GM08714 (cell line): Measurements from ENCODE around the gene ITGA11.

ENCODE experiments used
- H3K4me3 ChIP-seq: fragments of 200-500 bp; sonication (Bioruptor generic); 2 replicates; pipeline ENCODE4 v1.5.1; 2014; ENCODE audit warnings: mild to moderate bottlenecking, low read length, inconsistent platforms
- ZNF274 ChIP-seq: IDR thresholded peaks from 2 replicates; pipeline ENCODE4 v1.6.1; 2012; ENCODE audit warnings: mild to moderate bottlenecking, low read depth, low read length

ITGA11 gene

DNA sequence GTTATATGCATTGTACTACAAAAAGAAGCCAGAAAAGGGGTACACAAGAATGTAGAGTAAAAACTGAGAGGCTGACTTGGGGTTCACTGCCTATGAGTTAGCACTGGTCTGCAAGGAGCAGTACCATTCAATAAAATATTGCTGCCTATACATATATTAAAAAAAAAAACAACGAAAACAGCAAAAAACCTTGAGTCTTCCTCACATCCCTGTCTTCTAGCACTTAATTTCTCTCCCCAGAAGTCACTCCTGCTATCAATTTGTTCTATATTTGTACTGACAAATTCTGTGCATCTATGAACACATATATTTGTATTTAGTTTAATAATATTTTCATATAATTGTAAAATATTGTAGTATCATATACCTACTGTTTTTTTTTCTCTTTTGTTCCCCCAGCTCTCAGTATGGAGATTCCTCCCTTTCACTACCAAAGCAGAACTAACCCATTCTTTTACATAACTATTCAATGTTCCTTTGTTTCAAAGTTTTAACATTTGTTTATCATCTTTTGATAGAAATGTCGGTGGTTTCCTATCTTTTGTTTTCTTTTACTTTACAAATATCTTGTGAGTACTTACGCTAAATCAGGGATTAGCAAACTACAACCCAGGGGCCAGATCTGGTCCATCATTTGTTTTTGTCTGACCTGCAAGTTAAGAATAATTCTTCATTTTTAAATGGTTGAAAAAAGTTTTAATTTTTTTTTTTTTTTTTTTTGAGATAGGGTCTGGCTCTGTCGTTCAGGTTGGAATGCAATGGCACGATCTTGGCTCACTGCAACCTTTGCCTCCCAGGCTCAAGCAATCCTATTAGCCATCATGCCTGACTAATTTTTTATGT, 169.2 kb downstream of the ITGA11 start:
- H3K4me3 ChIP-seq = no peak overlapping the region
- TF ChIP-seq ZNF274 = no peak

- no peak overlapping the region for H3K4me3 ChIP-seq
- no peak for TF ChIP-seq ZNF274
Observed at GRCh38 chr15:68261980-68262379, 170.0 kb downstream of the ITGA11 start.

DNA sequence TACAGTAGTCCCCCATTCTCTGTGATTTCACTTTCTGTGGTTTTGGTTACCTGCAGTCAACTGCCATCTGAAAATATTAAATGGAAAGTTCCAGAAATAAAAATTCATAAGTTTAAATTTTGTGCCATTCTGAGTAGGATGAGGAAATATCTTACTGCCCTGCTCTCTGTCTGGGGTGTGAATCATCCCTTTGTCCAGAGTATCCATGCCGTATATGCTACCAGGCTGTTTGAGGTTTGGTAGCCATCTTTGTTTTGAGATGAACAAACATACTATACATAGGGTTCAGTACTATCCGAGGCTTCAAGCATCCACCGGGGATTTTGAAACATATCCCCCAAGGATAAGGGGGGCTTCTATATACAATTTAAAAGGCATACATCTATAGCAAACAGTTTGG, 170.7 kb downstream of the ITGA11 start:
- H3K4me3 ChIP-seq = no peak overlapping the region
- no peak for TF ChIP-seq ZNF274

- no peak overlapping the region for H3K4me3 ChIP-seq
- TF ChIP-seq ZNF274 = no peak
Observed at GRCh38 chr15:68259883-68260282, 172.1 kb downstream of the ITGA11 start.

DNA sequence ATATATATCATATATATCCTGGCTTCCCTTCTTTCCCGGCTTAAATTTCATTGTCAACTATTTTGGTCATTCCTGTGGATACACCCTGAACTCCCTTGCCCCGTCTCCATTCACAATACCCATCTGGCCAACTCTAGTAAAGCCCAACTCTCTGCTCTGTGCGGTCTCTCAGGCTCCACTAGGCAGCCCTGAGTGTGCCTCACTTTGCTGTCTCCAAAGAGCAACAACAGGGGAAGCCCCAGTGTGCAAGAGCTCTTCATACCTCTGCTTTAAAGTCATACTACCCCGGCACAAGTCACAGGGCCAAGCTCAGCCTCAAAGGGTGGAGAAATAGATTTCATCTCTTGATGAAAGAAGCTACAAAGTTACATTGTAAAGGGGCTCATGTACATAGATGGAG, 173.3 kb downstream of the ITGA11 start:
- no peak for TF ChIP-seq ZNF274
- H3K4me3 ChIP-seq = no peak overlapping the region

DNA sequence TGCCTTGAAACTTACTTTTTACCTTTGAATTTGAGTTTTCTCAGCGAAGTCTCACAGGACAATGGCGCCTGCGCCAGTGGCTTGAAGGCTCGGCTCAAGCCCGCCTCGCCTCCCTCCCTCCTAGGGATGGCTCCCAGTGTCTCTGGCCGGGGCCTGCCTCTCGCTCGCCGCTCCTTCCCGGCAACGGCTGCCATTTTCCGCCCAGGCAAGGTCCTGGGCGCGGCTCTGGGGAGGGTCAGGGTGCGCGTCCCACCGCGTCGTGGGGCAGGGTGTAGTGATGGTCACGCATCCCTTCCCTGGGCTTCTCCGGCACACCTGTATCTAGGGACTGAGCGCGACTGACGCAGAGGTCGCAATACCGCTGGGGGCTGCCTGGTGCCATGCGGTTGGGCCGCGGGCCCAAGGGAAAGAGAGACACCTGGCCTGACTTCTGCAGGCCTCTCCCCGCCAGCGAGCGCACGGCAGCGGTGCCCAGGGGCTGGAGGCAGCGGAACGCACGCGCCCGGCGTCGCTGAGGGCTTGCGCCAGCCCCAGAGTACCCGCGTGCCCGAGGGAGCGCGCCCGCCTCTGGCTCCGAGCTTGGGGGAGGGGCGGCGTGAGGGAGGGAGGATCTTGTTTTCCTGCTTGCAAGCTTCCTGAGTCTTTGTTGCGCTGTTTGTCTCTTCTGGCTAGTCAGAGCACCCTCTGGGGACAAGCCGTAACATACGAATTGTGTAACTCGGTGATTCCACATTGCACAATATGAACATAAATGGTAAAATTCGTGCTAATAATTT, 175.1 kb downstream of the ITGA11 start:
- H3K4me3 ChIP-seq = peak overlapping the region; percentile 30; the same call in 1 of the 2 replicates
- TF ChIP-seq ZNF274 = no peak

GRCh38 chr15:68252925-68253534, 178.9 kb downstream of the ITGA11 start:
- no peak for TF ChIP-seq ZNF274
- H3K4me3 ChIP-seq = no peak overlapping the region

DNA sequence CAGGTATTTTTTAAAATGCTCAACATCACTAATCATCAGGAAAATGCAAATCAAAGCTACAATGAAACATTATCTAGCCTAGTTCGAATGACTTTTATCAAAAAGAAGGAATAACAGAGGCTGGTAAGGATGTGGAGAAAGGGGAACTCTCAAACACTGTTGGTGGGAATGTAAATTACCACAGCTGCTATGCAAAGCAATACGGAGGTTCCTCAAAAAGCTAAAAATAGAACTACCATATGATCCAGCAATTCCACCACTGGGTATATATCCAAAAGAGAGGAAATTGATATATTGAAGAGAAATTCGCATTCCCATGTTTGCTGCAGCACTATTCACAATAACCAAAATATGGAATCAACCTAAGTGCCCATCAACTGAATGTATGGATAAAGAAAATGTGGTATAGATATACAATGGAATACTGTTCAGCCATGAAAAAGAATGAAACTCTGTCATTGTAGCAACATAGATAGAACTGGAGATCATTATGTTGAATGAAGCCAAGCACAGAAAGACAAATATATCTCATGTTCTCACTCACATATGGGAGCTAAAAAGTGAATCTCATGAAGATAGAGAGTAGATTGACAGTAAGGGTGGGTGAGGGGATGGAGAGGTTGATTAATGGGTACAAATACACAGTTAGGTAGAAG, 182.8 kb downstream of the ITGA11 start:
- H3K4me3 ChIP-seq = no peak overlapping the region
- TF ChIP-seq ZNF274 = no peak
